ENCODE results near the gene FIG4.
"Not testable (repeated sequence)": the region's sequence is repeated elsewhere in the genome, so short reads cannot be mapped to it uniquely, and the experiment has no call there.

FIG4 gene

GRCh38 chr6:109717971-109718370 is 26.9 kb downstream of the FIG4 start:
- ChIA-PET POLR2A (no interaction called here), CTCF (no interaction called here)
- no peak for DNase-seq (ENCODE audit: extremely low spot score)
- TF ChIP-seq ELF4 (IDR thresholded peaks at IDR 0.05), result no peak
- no peak for TF ChIP-seq ARNT (IDR thresholded peaks at IDR 0.05)
- no peak for TF ChIP-seq ZNF384 (IDR thresholded peaks at IDR 0.05)
- TF ChIP-seq HDGF (IDR thresholded peaks at IDR 0.05; ENCODE audit: borderline replicate concordance), result no peak
- no peak for TF ChIP-seq BHLHE40 (IDR thresholded peaks at IDR 0.05; ENCODE audit: borderline replicate concordance)
- TF ChIP-seq FOXM1 (IDR thresholded peaks at IDR 0.05; ENCODE audit: borderline replicate concordance), result no peak
- TF ChIP-seq PKNOX1 (IDR thresholded peaks at IDR 0.05), result no peak
- TF ChIP-seq SUZ12 (IDR thresholded peaks at IDR 0.05), result no peak
- TF ChIP-seq TARDBP (IDR thresholded peaks at IDR 0.05), result no peak
- no peak for TF ChIP-seq SP1 (IDR thresholded peaks at IDR 0.05)
- no peak for TF ChIP-seq LEF1 (IDR thresholded peaks at IDR 0.05; ENCODE audit: borderline replicate concordance)
- no peak for TF ChIP-seq L3MBTL2 (conservative IDR thresholded peaks at IDR 0.05)

GRCh38 chr6:109718991-109719390 is 27.9 kb downstream of the FIG4 start:
- DNase-seq (ENCODE audit: extremely low spot score), result no peak
- TF ChIP-seq ELF4 (IDR thresholded peaks at IDR 0.05), result no peak
- TF ChIP-seq NFRKB (IDR thresholded peaks at IDR 0.05), result no peak
- no peak for TF ChIP-seq SP1 (IDR thresholded peaks at IDR 0.05)
- no peak for TF ChIP-seq PKNOX1 (IDR thresholded peaks at IDR 0.05)
- no peak for TF ChIP-seq BHLHE40 (IDR thresholded peaks at IDR 0.05; ENCODE audit: borderline replicate concordance)
- no peak for TF ChIP-seq SUZ12 (IDR thresholded peaks at IDR 0.05)
- TF ChIP-seq TARDBP (IDR thresholded peaks at IDR 0.05), result no peak
- no peak for TF ChIP-seq ARNT (IDR thresholded peaks at IDR 0.05)
- TF ChIP-seq FOXK2 (IDR thresholded peaks at IDR 0.05), result no peak
- ChIA-PET POLR2A (no interaction called here), CTCF (interaction anchor here (0.7 kb wide), 1 partner anchor 16 kb away, joined by 3 read pairs; no protein-coding TSS in a partner anchor)

- ChIA-PET CTCF (no interaction called here), POLR2A (no interaction called here)
- DNase-seq (ENCODE audit: extremely low spot score), result no peak
- no peak for TF ChIP-seq HDGF (IDR thresholded peaks at IDR 0.05; ENCODE audit: borderline replicate concordance)
- TF ChIP-seq FOXM1 (IDR thresholded peaks at IDR 0.05; ENCODE audit: borderline replicate concordance), result no peak
- no peak for TF ChIP-seq SUZ12 (IDR thresholded peaks at IDR 0.05)
- TF ChIP-seq L3MBTL2 (conservative IDR thresholded peaks at IDR 0.05), result no peak
- TF ChIP-seq PKNOX1 (IDR thresholded peaks at IDR 0.05), result no peak
- no peak for TF ChIP-seq CTBP1 (IDR thresholded peaks at IDR 0.05; ENCODE audit: borderline replicate concordance)
- no peak for TF ChIP-seq ELF4 (IDR thresholded peaks at IDR 0.05)
- TF ChIP-seq SP1 (IDR thresholded peaks at IDR 0.05), result no peak
- no peak for TF ChIP-seq FOXK2 (IDR thresholded peaks at IDR 0.05)
- TF ChIP-seq TARDBP (IDR thresholded peaks at IDR 0.05), result no peak
- TF ChIP-seq LEF1 (IDR thresholded peaks at IDR 0.05; ENCODE audit: borderline replicate concordance), result no peak
Measured at GRCh38 chr6:109720311-109720710, 29.2 kb downstream of the FIG4 start.

- no peak for TF ChIP-seq HDGF (IDR thresholded peaks at IDR 0.05; ENCODE audit: borderline replicate concordance)
- no peak for TF ChIP-seq NFRKB (IDR thresholded peaks at IDR 0.05)
- TF ChIP-seq ZNF384 (IDR thresholded peaks at IDR 0.05), result no peak
- no peak for TF ChIP-seq LEF1 (IDR thresholded peaks at IDR 0.05; ENCODE audit: borderline replicate concordance)
- TF ChIP-seq L3MBTL2 (conservative IDR thresholded peaks at IDR 0.05), result no peak
- TF ChIP-seq ARNT (IDR thresholded peaks at IDR 0.05), result no peak
- TF ChIP-seq SUZ12 (IDR thresholded peaks at IDR 0.05), result no peak
- no peak for TF ChIP-seq TARDBP (IDR thresholded peaks at IDR 0.05)
- ChIA-PET POLR2A (no interaction called here), CTCF (interaction anchor here (0.5 to 1.2 kb wide), 2 partner anchors 17 to 56 kb away, joined by 3 read pairs; no protein-coding TSS in a partner anchor)
- no peak for DNase-seq (ENCODE audit: extremely low spot score)
Measured at GRCh38 chr6:109722011-109722410, 30.9 kb downstream of the FIG4 start.

- DNase-seq (ENCODE audit: extremely low spot score), result no peak
- ChIA-PET POLR2A (no interaction called here), CTCF (interaction anchor here (0.5 kb wide), 1 partner anchor 56 kb away, joined by 3 read pairs; no protein-coding TSS in a partner anchor)
- TF ChIP-seq ARNT (IDR thresholded peaks at IDR 0.05) (no peak), TARDBP (IDR thresholded peaks at IDR 0.05) (no peak), SUZ12 (IDR thresholded peaks at IDR 0.05) (no peak), NFRKB (IDR thresholded peaks at IDR 0.05) (no peak), L3MBTL2 (conservative IDR thresholded peaks at IDR 0.05) (no peak), FOXA1 (IDR thresholded peaks at IDR 0.05) (no peak), LEF1 (IDR thresholded peaks at IDR 0.05; ENCODE audit: borderline replicate concordance) (no peak), CTBP1 (IDR thresholded peaks at IDR 0.05; ENCODE audit: borderline replicate concordance) (no peak), FOXK2 (IDR thresholded peaks at IDR 0.05) (no peak), BHLHE40 (IDR thresholded peaks at IDR 0.05; ENCODE audit: borderline replicate concordance) (no peak), ELF4 (IDR thresholded peaks at IDR 0.05) (no peak), FOXM1 (IDR thresholded peaks at IDR 0.05; ENCODE audit: borderline replicate concordance) (no peak), HDGF (IDR thresholded peaks at IDR 0.05; ENCODE audit: borderline replicate concordance) (no peak), SP1 (IDR thresholded peaks at IDR 0.05) (no peak), PKNOX1 (IDR thresholded peaks at IDR 0.05) (no peak), ZNF384 (IDR thresholded peaks at IDR 0.05) (no peak)
Measured at GRCh38 chr6:109722564-109723254, 31.6 kb downstream of the FIG4 start.

GRCh38 chr6:109725250-109725649 is 34.2 kb downstream of the FIG4 start:
- DNase-seq (ENCODE audit: extremely low spot score); POLR2A ChIA-PET: not testable (repeated sequence)
- CTCF ChIA-PET, result interaction anchor here (0.6 kb wide), 1 partner anchor 20 kb away, joined by 3 read pairs; no protein-coding TSS in a partner anchor
